Neuron (in vitro differentiated cells): ENCODE results near the gene IGFL2.
"Not testable (repeated sequence)": the region's sequence is repeated elsewhere in the genome, so short reads cannot be mapped to it uniquely, and the experiment has no call there.

Experiments used
- H2AFZ ChIP-seq: one replicate; pipeline ENCODE4 v1.6.1; 2013; ENCODE audit warnings: low read depth, mild to moderate bottlenecking, inconsistent platforms, low read length, moderate library complexity
- H3K27me3 ChIP-seq: one replicate; pipeline ENCODE4 v1.6.1; 2013; ENCODE audit warnings: low read length; ENCODE audit not compliant: insufficient read depth
- H3K36me3 ChIP-seq: one replicate; pipeline ENCODE4 v1.6.1; 2013; ENCODE audit warnings: low read length; ENCODE audit not compliant: insufficient read depth
- H3K4me1 ChIP-seq: one replicate; pipeline ENCODE4 v1.6.1; 2013; ENCODE audit warnings: low read length; ENCODE audit not compliant: insufficient read depth
- H3K4me3 ChIP-seq: 2 replicates; pipeline ENCODE4 v1.5.1; 2013; ENCODE audit warnings: mild to moderate bottlenecking, low read length, moderate library complexity
- H3K9me3 ChIP-seq: one replicate; pipeline ENCODE4 v1.6.1; 2013; ENCODE audit warnings: low read length

Gene IGFL2

GRCh38 chr19:46147791-46148288, at the start of gene IGFL2:
Gene IGFL2, plus strand, starts transcription at chr19:46148238. Its CDS starts 41 bp downstream, at chr19:46148279.
- Histone ChIP-seq H3K36me3 (no peaks in the 10 kb centered on the region), H3K4me1 (peaks cover 7% of the 10 kb centered on the region), H3K27me3 (no peaks in the 10 kb centered on the region), H3K4me3 (no peak within 1 kb of the TSS), H2AFZ (no peak within 1 kb of the TSS), H3K9me3 (peaks cover 2% of the 10 kb centered on the region)

DNA sequence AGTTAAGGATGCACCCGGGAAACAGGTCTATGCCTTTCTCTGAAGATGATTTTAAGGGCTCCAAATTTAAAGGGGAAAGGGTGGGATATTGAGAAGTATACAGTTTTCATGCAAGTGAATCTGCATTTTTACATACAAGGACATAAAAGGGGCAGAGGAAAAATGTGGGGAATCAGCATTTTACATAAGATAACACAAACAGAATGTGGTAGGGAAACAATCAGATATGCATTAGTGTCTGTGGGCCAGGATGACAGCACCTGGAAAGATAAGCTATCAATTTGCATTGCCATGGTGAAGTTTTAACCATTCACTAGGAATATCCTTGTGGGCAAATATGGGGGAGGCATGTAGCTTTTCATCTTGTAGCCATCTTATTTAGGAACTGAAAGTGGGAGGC, 47.7 kb upstream of the IGFL2 start:
- Histone ChIP-seq H3K27me3 (peaks cover 5% of the 10 kb centered on the region), H3K4me3 (no peak overlapping the region), H3K9me3 (no peaks in the 10 kb centered on the region), H3K4me1 (no peaks in the 10 kb centered on the region), H3K36me3 (no peaks in the 10 kb centered on the region), H2AFZ (no peak overlapping the region)

DNA sequence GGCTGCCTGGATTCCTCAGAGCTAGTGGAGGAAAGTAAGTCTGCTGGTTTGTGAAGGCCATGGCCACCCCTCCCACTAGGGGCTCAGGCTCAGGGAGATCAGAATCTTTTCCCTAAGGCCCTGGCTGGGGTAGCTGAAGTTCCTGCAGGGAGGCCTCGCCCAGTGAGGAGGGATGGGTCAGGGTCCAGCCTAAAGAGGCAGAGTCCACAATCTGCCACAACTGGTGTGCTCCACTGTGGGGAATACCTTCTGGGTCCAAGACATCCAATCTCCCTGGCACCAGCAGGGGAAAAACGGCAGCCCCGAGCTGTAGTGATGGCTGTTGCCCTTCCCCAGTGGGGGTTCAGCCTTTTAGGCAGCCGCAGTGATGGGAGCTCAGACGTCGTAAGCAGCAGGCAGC, 46.7 kb upstream of the IGFL2 start:
- no peak overlapping the region for H3K4me3 ChIP-seq
- H2AFZ ChIP-seq: no peak overlapping the region

DNA sequence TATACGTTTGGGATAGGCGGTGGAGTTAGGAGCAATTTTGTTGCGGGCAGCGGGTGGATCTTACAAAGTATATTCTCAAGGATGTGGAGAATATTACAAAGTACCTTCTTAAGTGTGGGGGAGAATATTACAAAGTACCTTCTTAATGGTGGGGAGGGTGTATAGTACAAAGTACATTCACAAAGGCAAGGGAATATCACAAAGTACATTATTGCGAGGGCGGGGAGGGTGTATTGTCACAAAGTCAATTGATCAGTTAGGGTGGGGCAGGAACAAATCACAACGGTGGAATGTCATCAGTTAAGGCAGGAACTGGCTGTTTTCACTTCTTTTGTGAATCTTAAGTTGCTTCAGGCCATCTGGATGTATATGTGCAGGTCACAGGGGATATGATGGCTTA, 45.7 kb upstream of the IGFL2 start:
- H3K4me1 ChIP-seq, H3K36me3 ChIP-seq, H2AFZ ChIP-seq, H3K4me3 ChIP-seq, H3K9me3 ChIP-seq: not testable (repeated sequence)
- peaks cover 13% of the 10 kb centered on the region for H3K27me3 ChIP-seq

More for the DNA sequence above, 46.7 kb upstream of the IGFL2 start:
- peaks cover 5% of the 10 kb centered on the region for H3K27me3 ChIP-seq
- no peaks in the 10 kb centered on the region for H3K4me1 ChIP-seq
- H3K36me3 ChIP-seq: no peaks in the 10 kb centered on the region
- no peaks in the 10 kb centered on the region for H3K9me3 ChIP-seq

- H3K4me1 ChIP-seq: no peaks in the 10 kb centered on the region
- no peak overlapping the region for H3K4me3 ChIP-seq
- H2AFZ ChIP-seq: no peak overlapping the region
- no peaks in the 10 kb centered on the region for H3K36me3 ChIP-seq
- peaks cover 17% of the 10 kb centered on the region for H3K27me3 ChIP-seq
- H3K9me3 ChIP-seq: peaks cover 2% of the 10 kb centered on the region
Measured at GRCh38 chr19:46107371-46107770, 40.7 kb upstream of the IGFL2 start.

DNA sequence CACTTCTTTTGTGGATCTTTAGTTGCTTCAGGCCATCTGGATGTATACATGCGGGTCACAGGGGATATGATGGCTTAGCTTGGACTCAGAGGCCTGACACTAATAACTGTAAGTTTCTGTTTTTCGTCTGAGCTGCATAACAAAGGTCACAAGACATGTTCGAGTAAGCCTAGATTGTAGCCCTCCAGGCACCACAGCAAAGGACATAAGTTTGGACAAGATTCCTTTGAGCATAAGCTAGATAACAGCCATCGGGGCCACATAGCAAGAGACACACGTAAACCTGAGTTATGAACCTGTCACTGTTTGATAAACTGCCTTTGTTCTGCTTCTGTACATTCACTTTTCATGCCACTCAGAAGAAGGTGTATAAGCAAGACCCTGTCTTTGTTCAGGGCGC, 38.2 kb upstream of the IGFL2 start:
- peaks cover 16% of the 10 kb centered on the region for H3K27me3 ChIP-seq
- no peak overlapping the region for H3K4me3 ChIP-seq
- H3K4me1 ChIP-seq: no peaks in the 10 kb centered on the region
- no peaks in the 10 kb centered on the region for H3K36me3 ChIP-seq
- H3K9me3 ChIP-seq: peaks cover 2% of the 10 kb centered on the region
- no peak overlapping the region for H2AFZ ChIP-seq

- Histone ChIP-seq H3K27me3 (peaks cover 16% of the 10 kb centered on the region), H3K9me3 (peaks cover 2% of the 10 kb centered on the region), H3K4me1 (peaks cover 9% of the 10 kb centered on the region), H2AFZ (no peak overlapping the region), H3K4me3 (no peak overlapping the region), H3K36me3 (no peaks in the 10 kb centered on the region)
Measured at GRCh38 chr19:46111376-46111775, 36.7 kb upstream of the IGFL2 start.

GRCh38 chr19:46112527-46112926, 35.5 kb upstream of the IGFL2 start:
- Histone ChIP-seq H3K9me3 (peaks cover 2% of the 10 kb centered on the region), H2AFZ (no peak overlapping the region), H3K4me3 (no peak overlapping the region), H3K27me3 (peaks cover 7% of the 10 kb centered on the region), H3K36me3 (no peaks in the 10 kb centered on the region), H3K4me1 (peaks cover 9% of the 10 kb centered on the region)

GRCh38 chr19:46113726-46114125, 34.3 kb upstream of the IGFL2 start:
- no peak overlapping the region for H2AFZ ChIP-seq
- H3K27me3 ChIP-seq: peaks cover 5% of the 10 kb centered on the region
- H3K9me3 ChIP-seq: peaks cover 2% of the 10 kb centered on the region
- peaks cover 9% of the 10 kb centered on the region for H3K4me1 ChIP-seq
- no peaks in the 10 kb centered on the region for H3K36me3 ChIP-seq
- H3K4me3 ChIP-seq: no peak overlapping the region

DNA sequence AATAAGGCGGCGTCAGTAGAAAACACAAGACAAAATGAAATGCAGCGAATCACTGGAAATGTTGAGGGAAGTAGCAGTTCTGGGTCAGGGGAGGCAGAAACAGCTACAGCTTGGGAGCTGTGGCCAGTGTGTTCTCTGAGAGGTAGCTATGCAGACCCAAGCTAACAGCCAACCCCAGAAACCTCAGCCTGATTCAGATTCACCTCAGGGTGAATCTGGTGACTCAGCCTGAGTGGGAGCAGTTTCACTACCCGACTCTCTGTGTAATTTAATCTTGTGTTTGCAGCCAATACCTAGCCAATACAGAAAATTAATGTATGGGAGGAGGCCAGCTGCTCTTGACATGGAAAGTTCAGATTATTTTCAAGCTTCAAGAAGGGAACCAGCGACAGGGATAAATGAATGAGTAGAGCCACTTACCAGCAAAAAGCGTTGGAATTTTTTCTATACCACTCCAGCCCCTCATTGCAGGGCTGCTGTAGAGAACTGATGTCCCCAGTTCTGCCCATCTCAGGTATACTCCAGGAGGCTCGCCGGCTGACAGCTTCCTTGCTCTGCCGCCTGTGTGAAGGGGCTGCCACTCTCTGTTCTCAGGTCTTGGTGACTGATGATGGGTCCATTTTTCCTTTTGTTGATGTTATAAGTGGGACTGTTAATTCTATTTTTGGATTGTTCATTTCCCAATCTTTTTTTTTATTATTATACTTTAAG, 32.5 kb upstream of the IGFL2 start:
- Histone ChIP-seq H3K9me3 (peaks cover 5% of the 10 kb centered on the region), H3K4me3 (no peak overlapping the region), H2AFZ (no peak overlapping the region), H3K4me1 (peaks cover 9% of the 10 kb centered on the region), H3K36me3 (no peaks in the 10 kb centered on the region), H3K27me3 (peaks cover 4% of the 10 kb centered on the region)

DNA sequence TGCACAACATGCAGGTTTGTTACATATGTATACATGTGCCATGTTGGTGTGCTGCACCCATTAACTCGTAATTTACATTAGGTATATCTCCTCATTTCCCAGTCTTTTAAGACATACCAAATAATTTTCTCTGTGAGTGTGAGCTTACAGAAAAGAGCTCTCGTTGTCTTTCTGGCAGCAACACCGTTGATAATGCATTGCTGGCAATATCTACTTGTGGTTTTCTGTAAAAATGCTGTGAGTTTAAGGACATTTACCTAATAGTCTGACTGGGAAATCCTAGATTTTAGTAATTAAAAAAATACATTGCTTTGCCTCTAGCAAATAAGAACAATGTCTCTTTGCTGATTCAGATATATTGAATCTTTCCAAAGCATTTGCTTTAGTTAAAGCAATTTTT, 31.9 kb upstream of the IGFL2 start:
- H3K36me3 ChIP-seq: no peaks in the 10 kb centered on the region
- H3K4me1 ChIP-seq: peaks cover 9% of the 10 kb centered on the region
- no peak overlapping the region for H3K4me3 ChIP-seq
- H3K9me3 ChIP-seq: peaks cover 5% of the 10 kb centered on the region
- H2AFZ ChIP-seq: no peak overlapping the region
- peaks cover 3% of the 10 kb centered on the region for H3K27me3 ChIP-seq

DNA sequence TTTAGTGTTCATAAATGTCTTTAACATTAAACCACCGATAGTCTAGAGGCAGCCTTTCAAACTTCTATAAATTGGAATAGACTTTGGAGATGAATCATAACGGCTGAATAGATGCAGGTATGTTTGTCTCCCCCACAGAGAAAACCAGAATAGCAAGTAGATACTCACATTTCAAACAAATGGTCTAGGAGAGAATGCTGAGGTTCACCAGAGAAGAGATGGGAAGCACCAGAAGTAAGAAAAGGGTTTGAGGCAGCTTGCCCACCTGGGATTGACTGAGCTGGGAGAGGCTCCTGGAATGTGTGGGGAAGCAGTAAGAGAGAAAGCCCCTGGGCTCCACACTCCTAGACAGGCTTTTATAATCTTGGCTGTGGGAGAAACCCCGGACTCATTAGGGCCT, 29.9 kb upstream of the IGFL2 start:
- Histone ChIP-seq H3K27me3 (no peaks in the 10 kb centered on the region), H3K4me1 (peaks cover 9% of the 10 kb centered on the region)

DNA sequence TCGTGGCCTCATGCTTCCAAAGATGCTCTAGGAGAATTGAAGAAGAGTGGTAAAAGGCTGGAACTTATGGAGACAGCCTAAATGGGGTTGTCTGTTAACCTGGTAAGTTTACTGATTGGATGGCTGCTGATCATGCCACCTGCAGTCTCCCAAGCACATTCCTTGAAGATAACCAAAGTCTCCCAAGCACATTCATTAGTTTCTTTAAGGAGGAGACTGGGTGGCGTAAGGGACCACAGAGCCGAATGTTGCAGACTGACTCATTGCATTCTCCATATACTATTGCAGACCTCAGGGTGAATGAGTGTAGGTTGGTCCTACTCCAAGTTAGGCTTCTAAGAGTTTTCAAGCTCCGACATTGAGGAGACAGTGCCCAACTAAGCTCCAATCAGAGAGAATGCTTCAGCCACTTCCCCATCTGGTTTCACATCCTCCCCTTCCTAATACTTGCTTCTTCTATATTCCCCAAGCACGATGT, 23.4 kb upstream of the IGFL2 start, which contains the start of gene IGFL3:
TSS of gene IGFL3 (minus strand) at position 51 of the 478 bp plus-strand sequence. CDS start at position 12, 39 bp downstream.
- Histone ChIP-seq H3K4me1 (no peaks in the 10 kb centered on the region), H2AFZ (no peak within 1 kb of the TSS), H3K36me3 (no peaks in the 10 kb centered on the region), H3K4me3 (no peak within 1 kb of the TSS), H3K9me3 (peaks cover 5% of the 10 kb centered on the region), H3K27me3 (peaks cover 3% of the 10 kb centered on the region)

More for the DNA sequence above, 29.9 kb upstream of the IGFL2 start:
- Histone ChIP-seq H3K36me3 (no peaks in the 10 kb centered on the region), H2AFZ (no peak overlapping the region), H3K9me3 (peaks cover 5% of the 10 kb centered on the region), H3K4me3 (no peak overlapping the region)
